SK-N-SH (cell line): ENCODE measurements around the gene SLC49A3. TPM values are rescaled to one million over a fixed set of nuclear protein-coding genes. Genes with fewer than 3 reads are reported as not detected.
A peak's percentile ranks its signal among the peaks of the same experiment; 100 is the strongest.
"Not testable (repeated sequence)": the region's sequence is repeated elsewhere in the genome, so short reads cannot be mapped to it uniquely, and the experiment has no call there.

Experiments used
- CTCF ChIA-PET: fragments of 300-600, 350-600 bp; formaldehyde crosslinking; extraction: SDS; loops from one replicate; lab custom pipeline; 2021; lab: Yijun Ruan, JAX
- POLR2A ChIA-PET: fragments of 350-600 bp; sonication (Branson Sonifier 250); formaldehyde crosslinking; extraction: SDS; loops from one replicate; lab custom pipeline; 2020; ENCODE audit warnings: antibody characterized with exemption, inconsistent platforms; lab: Yijun Ruan, JAX
- DNase-seq: peaks from one replicate; pipeline ENCODE4 v3.0.0; 2012
- H2AFZ ChIP-seq: fragments of 200-600 bp; sonication (generic); 2 replicates; pipeline ENCODE4 v1.8.1; 2016; ENCODE audit warnings: antibody characterized with exemption, mild to moderate bottlenecking, low read depth
- H3F3A ChIP-seq: fragments of 200-600 bp; sonication (generic); replicated peaks from 2 replicates; pipeline ENCODE3; 2016; ENCODE audit warnings: antibody characterized with exemption, mild to moderate bottlenecking; ENCODE audit not compliant: insufficient read depth
- H3K27ac ChIP-seq, 2 experiments: fragments of 200-500 bp in 1 of 2; fragments of 200-600 bp in 1 of 2; sonication (Bioruptor generic) in 1 of 2; sonication (generic), shearing (Covaris generic) in 1 of 2; 2 replicates each; pipeline versions ENCODE4 v1.5.1 to v1.6.1; 2014 to 2016; ENCODE audit warnings: low read depth in 2 of 2, inconsistent platforms in 1 of 2, low read length in 1 of 2, mild to moderate bottlenecking in 1 of 2, mixed read lengths in 1 of 2
- H3K27me3 ChIP-seq: fragments of 200-600 bp; sonication (generic), shearing (Covaris generic); 2 replicates; pipeline ENCODE4 v1.6.1; 2016; ENCODE audit warnings: mixed run types; ENCODE audit not compliant: insufficient read depth
- H3K36me3 ChIP-seq, 2 experiments: fragments of 200-500 bp in 1 of 2; fragments of 200-600 bp in 1 of 2; sonication (Bioruptor generic) in 1 of 2; sonication (generic) in 1 of 2; replicated peaks in 1 of 2; 2 replicates each; pipeline versions ENCODE3 to v1.5.1; 2014 to 2016; ENCODE audit warnings: low read length in 1 of 2, mild to moderate bottlenecking in 1 of 2; ENCODE audit not compliant: insufficient read depth in 2 of 2, control insufficient read depth in 1 of 2
- H3K4me1 ChIP-seq, 2 experiments: fragments of 200-500 bp in 1 of 2; fragments of 200-600 bp in 1 of 2; sonication (Bioruptor generic) in 1 of 2; sonication (generic), shearing (Covaris generic) in 1 of 2; 2 replicates each; pipeline versions ENCODE4 v1.5.1 to v1.6.1; 2014 to 2016; ENCODE audit warnings: low read depth in 1 of 2, low read length in 1 of 2, mixed run types in 1 of 2; ENCODE audit not compliant: insufficient read depth in 2 of 2, control insufficient read depth in 1 of 2
- H3K4me2 ChIP-seq: fragments of 200-600 bp; sonication (generic), shearing (Covaris generic); 2 replicates; pipeline ENCODE4 v1.6.1; 2017; ENCODE audit warnings: mixed run types
- H3K4me3 ChIP-seq, 2 experiments: fragments of 200-500 bp in 1 of 2; fragments of 200-600 bp in 1 of 2; sonication (Bioruptor generic) in 1 of 2; sonication (generic), shearing (Covaris generic) in 1 of 2; 2 replicates each; pipeline versions ENCODE4 v1.5.1 to v1.8.1; 2014 to 2016; ENCODE audit warnings: low read depth in 2 of 2, inconsistent platforms in 1 of 2, low read length in 1 of 2, mild to moderate bottlenecking in 1 of 2, mixed read lengths in 1 of 2, moderate library complexity in 1 of 2
- H3K79me2 ChIP-seq: fragments of 200-600 bp; sonication (generic); 2 replicates; pipeline ENCODE4 v1.8.1; 2017; ENCODE audit warnings: mild to moderate bottlenecking; ENCODE audit not compliant: insufficient read depth
- H3K9ac ChIP-seq: fragments of 200-600 bp; sonication (generic); 2 replicates; pipeline ENCODE4 v1.6.1; 2017; ENCODE audit warnings: mixed run types
- H3K9me2 ChIP-seq: fragments of 200-600 bp; sonication (generic); 2 replicates; pipeline ENCODE4 v1.6.1; 2017; ENCODE audit warnings: mixed run types
- H3K9me3 ChIP-seq: fragments of 200-600 bp; sonication (generic); 2 replicates; pipeline ENCODE4 v1.6.1; 2017; ENCODE audit warnings: mixed run types, mild to moderate bottlenecking, moderate library complexity
- H4K20me1 ChIP-seq: fragments of 200-600 bp; sonication (generic); 2 replicates; pipeline ENCODE4 v1.6.1; 2017; ENCODE audit warnings: mild to moderate bottlenecking, mixed run types; ENCODE audit not compliant: insufficient read depth
- EP300 ChIP-seq, 2 experiments: IDR thresholded peaks; 2 replicates each; pipeline versions ENCODE4 v1.4.0 to v1.6.1; 2012; ENCODE audit warnings: borderline replicate concordance in 1 of 2, low read depth in 1 of 2, low read length in 1 of 2
- FOSL2 ChIP-seq: IDR thresholded peaks from 2 replicates; pipeline ENCODE4 v1.4.0; 2012; ENCODE audit warnings: low read depth, mild to moderate bottlenecking, moderate library complexity, borderline replicate concordance
- FOXJ3 ChIP-seq: sonication (generic); formaldehyde crosslinking; IDR thresholded peaks from 2 replicates; pipeline ENCODE4 v1.5.1; 2020; ENCODE audit warnings: mild to moderate bottlenecking, missing genetic modification reagents
- MEF2A ChIP-seq: IDR thresholded peaks from 2 replicates; pipeline ENCODE4 v1.4.0; 2012; ENCODE audit warnings: low read depth, borderline replicate concordance
- NFIC ChIP-seq: IDR thresholded peaks from 2 replicates; pipeline ENCODE4 v1.4.0; 2012; ENCODE audit warnings: borderline replicate concordance
- POLR2AphosphoS5 ChIP-seq: IDR thresholded peaks from 2 replicates; pipeline ENCODE4 v1.6.1; 2012; ENCODE audit warnings: low read depth, low read length
- RAD21 ChIP-seq: IDR thresholded peaks from 2 replicates; pipeline ENCODE4 v1.6.1; 2012; ENCODE audit warnings: mild to moderate bottlenecking, low read length
- RXRA ChIP-seq: IDR thresholded peaks from 2 replicates; pipeline ENCODE4 v1.4.0; 2012; ENCODE audit warnings: low read depth, mild to moderate bottlenecking, borderline replicate concordance
- SIN3A ChIP-seq: IDR thresholded peaks from 2 replicates; pipeline ENCODE4 v1.6.1; 2012; ENCODE audit warnings: low read depth, mild to moderate bottlenecking, low read length, moderate library complexity, borderline replicate concordance
- SMC3 ChIP-seq: IDR thresholded peaks from 2 replicates; pipeline ENCODE4 v1.6.1; 2012; ENCODE audit warnings: low read depth, low read length, improper control_type of control experiment
- TAF1 ChIP-seq: IDR thresholded peaks from 2 replicates; pipeline ENCODE4 v1.6.1; 2012; ENCODE audit warnings: low read depth, mild to moderate bottlenecking, low read length, moderate library complexity, borderline replicate concordance
- TCF12 ChIP-seq: IDR thresholded peaks from 2 replicates; pipeline ENCODE4 v1.4.0; 2012
- USF2 ChIP-seq: fragments of 150-350 bp; IDR thresholded peaks from 2 replicates; pipeline ENCODE4 v1.6.1; 2017; ENCODE audit warnings: antibody characterized with exemption, low read length, low read depth, borderline replicate concordance
- ZBTB33 ChIP-seq: IDR thresholded peaks from 2 replicates; pipeline ENCODE4 v1.4.0; 2012; ENCODE audit warnings: low read depth, borderline replicate concordance
- WGBS: methylation state at CpG from one replicate; pipeline ENCODE4 v1.1.6; 2017; ENCODE audit warnings: low lambda C conversion rate; 5-methylcytosine and 5-hydroxymethylcytosine counted together
- polyA plus RNA-seq, 3 experiments: library from polyadenylated mRNA; depleted of rRNA; stranded (reverse); fragments of >200 nt; gene quantifications; 2 replicates each; pipeline ENCODE4 v1.2.3, GENCODE V29; 2012
- TF ChIP-seq, protein P1 (sequence below): IDR thresholded peaks from 2 replicates; pipeline ENCODE4 v1.4.0; 2012; ENCODE audit warnings: low read depth

Gene SLC49A3
- polyA plus RNA-seq (2012; rRNA removed): 0.05 and 0.15 TPM in 2 replicates
- polyA plus RNA-seq (2012; cell fraction: cytosol; rRNA removed): not detected in 2 replicates
- 0.70 and 0.83 TPM in 2 replicates for polyA plus RNA-seq (2012; cell fraction: nucleus; rRNA removed)

DNA sequence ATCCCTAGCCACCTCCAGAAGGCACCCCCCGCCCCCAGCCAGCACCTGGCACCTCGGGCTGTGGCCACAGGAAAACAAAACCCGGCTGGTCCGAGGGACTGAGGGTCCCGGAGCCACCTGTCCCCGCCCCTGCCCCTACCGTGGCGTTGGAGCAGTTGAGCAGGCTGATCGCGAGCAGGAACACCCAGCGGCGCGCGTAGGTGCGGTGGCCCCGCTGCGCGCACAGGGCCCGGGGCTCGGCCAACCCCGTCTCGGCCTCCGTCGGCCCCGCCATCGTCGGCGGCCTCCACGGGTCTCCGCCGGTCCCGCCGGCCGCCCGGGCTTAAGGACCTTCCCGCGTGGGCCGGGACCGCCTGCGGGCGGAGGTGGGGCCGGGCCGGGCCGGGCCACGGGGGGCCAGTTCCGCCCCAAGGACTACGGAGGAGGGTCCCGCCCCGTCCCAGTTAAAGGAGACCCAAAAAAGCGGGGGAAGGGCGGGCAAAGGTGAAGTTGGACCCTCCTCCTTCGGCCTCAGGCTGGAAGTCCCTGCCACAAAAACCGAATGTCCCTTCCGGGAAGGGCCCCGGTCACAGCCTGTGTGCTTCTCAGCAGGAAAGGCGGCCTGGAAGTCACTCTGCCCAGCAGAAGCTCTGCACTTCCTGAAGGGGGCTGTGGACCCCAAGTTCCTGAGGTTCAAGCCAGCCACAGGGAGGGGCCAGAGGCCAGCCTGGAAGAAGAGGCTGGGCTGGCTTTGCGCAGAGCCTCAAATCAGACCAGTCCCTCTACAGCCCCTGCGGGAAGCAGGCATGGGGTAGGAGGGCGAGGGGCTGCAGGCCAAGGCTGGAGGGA, at the start of gene SLC49A3:
Gene SLC49A3, minus strand, starts transcription at position 298 of the 828 bp plus-strand sequence. Its CDS starts 24 bp downstream, at position 274.
- Histone ChIP-seq H3K27ac (peak within 1 kb of the TSS in 1 of 2 experiments; percentile 77; a peak in 2 of 4 replicates), H3K9me3 (no peaks in the 10 kb centered on the region), H3K4me1 (peaks cover 12 to 13% of the 10 kb centered on the region in 2 experiments; a peak in 3 of 4 replicates), H4K20me1 (no peaks in the 10 kb centered on the region), H3K36me3 (no peaks in the 10 kb centered on the region), H3F3A (peaks cover 11% of the 10 kb centered on the region), H2AFZ (no peak within 1 kb of the TSS), H3K4me2 (peak within 1 kb of the TSS; percentile 74; the same call in 1 of the 2 replicates), H3K79me2 (no peaks in the 10 kb centered on the region), H3K9me2 (no peaks in the 10 kb centered on the region), H3K27me3 (no peaks in the 10 kb centered on the region), H3K4me3 (no peak within 1 kb of the TSS), H3K9ac (peak within 1 kb of the TSS; percentile 51; the same call in 1 of the 2 replicates)
- ChIA-PET POLR2A (no interaction called here), CTCF (no interaction called here)
- WGBS: 96% methylated on average over 8 of the region's 59 CpGs
- no peak for DNase-seq
- no peak for TF ChIP-seq ZBTB33
- TF ChIP-seq RAD21: no peak
- no peak for TF ChIP-seq FOXJ3 (CRISPR knock-in tag)
- TF ChIP-seq, protein P1, sequence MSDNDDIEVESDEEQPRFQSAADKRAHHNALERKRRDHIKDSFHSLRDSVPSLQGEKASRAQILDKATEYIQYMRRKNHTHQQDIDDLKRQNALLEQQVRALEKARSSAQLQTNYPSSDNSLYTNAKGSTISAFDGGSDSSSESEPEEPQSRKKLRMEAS: no peak
- no peak for TF ChIP-seq RXRA

GRCh38 chr4:736561-736960, 47.6 kb upstream of the SLC49A3 start:
- H3K9me3 ChIP-seq, H2AFZ ChIP-seq, H3K4me3 ChIP-seq, H4K20me1 ChIP-seq, CTCF ChIA-PET, DNase-seq, H3K4me2 ChIP-seq, H3K27me3 ChIP-seq, H3K9me2 ChIP-seq, H3F3A ChIP-seq, H3K27ac ChIP-seq, H3K79me2 ChIP-seq, H3K9ac ChIP-seq, H3K4me1 ChIP-seq, POLR2A ChIA-PET: not testable (repeated sequence)
- peaks cover 43 to 62% of the 10 kb centered on the region in 2 experiments for H3K36me3 ChIP-seq
- WGBS: 97% methylated on average over 19 of the region's 34 CpGs

- Histone ChIP-seq H2AFZ (no peak overlapping the region), H3K27ac (no peak overlapping the region), H3K4me3 (no peak overlapping the region), H3K4me2 (no peak overlapping the region), H3K9me3 (no peaks in the 10 kb centered on the region), H3F3A (no peaks in the 10 kb centered on the region), H3K9me2 (no peaks in the 10 kb centered on the region), H3K9ac (no peak overlapping the region), H3K4me1 (no peaks in the 10 kb centered on the region), H4K20me1 (0 out of 2 replicates have a peak, but pooled peaks cover 6% of the 10 kb centered on the region), H3K36me3 (peaks cover 46 to 64% of the 10 kb centered on the region in 2 experiments), H3K79me2 (no peaks in the 10 kb centered on the region; the same call in 1 of the 2 replicates), H3K27me3 (no peaks in the 10 kb centered on the region)
- CTCF ChIA-PET: no interaction called here
- no peak for DNase-seq
- POLR2A ChIA-PET: no interaction called here
- WGBS: 92% methylated on average over 7 of the region's 8 CpGs
- TF ChIP-seq NFIC: no peak
- TF ChIP-seq ZBTB33: no peak
- TF ChIP-seq POLR2AphosphoS5: no peak
- no peak for TF ChIP-seq SIN3A
- no peak for TF ChIP-seq TAF1
- no peak for TF ChIP-seq EP300 (IDR thresholded peaks at IDR 0.05; ENCODE audit: borderline replicate concordance in 1 of 2, low read depth in 1 of 2, low read length in 1 of 2)
- TF ChIP-seq SMC3: no peak
- TF ChIP-seq FOSL2: no peak
- no peak for TF ChIP-seq TCF12
- no peak for TF ChIP-seq USF2
- TF ChIP-seq MEF2A: no peak
- TF ChIP-seq FOXJ3 (CRISPR knock-in tag): no peak
Measured at GRCh38 chr4:735583-735982, 46.6 kb upstream of the SLC49A3 start.
